Measurements from ENCODE around the gene HJV.
"Not testable (repeated sequence)": the region's sequence is repeated elsewhere in the genome, so short reads cannot be mapped to it uniquely, and the experiment has no call there.

The HJV gene, protein sequence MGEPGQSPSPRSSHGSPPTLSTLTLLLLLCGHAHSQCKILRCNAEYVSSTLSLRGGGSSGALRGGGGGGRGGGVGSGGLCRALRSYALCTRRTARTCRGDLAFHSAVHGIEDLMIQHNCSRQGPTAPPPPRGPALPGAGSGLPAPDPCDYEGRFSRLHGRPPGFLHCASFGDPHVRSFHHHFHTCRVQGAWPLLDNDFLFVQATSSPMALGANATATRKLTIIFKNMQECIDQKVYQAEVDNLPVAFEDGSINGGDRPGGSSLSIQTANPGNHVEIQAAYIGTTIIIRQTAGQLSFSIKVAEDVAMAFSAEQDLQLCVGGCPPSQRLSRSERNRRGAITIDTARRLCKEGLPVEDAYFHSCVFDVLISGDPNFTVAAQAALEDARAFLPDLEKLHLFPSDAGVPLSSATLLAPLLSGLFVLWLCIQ

DNA sequence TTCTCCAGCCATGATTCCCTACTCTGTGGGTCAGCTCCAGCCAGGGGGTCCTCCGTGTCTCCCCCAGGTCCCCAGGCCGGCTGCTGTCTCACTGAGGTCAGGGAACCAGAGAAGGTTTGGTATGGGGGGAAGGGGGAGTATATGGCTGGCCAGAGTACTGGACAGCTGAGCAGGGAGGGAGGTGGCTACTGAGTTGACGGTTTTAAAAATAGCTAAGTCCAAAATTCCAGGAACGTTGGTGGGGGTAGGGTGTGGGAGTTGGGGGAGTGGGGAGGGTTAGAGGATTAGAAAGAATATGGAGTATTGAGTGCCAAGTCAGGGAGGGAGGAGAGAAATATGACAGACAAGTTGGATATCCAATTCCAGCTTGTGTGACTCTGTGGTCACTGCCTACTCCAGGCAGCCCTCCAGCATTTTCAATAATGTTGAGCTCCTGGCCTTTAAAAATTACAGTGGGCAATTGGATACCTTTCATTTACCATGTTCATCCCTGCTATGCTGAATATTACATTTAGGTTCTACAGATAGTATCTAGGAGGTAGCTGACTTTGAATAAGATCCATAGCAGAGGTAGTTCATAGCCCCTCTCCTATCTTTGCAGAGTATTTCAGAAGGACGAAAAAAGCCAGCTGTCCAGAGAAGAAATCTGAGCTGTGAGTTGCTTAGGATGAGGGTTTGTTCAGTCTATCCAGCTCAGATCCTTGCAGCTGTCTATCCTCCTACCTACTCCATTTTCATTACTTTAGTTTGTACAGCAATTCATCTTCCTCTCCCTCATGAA lies at the start of gene HJV:
TSS of gene HJV (minus strand) at position 114 of the 781 bp plus-strand sequence. CDS start 1,504 bp downstream, outside the sequence.
- DNase-seq = no peak

DNA sequence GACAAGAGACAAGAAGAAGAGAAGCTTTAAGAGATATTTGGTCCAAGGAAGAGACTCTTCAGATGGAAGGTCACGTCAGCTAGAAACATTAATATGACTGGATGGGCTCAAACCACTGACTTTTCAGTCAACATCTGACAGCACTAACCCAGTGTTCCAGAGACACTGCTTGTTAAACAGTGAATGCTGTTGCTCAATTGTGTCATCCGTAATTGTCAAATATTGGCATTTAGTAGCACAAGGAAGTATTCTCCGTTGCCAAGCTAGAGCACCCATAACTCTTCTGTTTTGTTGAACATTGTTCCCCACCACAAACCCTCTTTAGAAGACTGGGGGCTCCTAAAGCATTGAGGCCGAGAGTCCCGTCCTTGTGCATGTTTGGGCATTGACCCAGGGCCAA lies 37.6 kb upstream of the HJV start:
- not testable (repeated sequence) for DNase-seq

DNA sequence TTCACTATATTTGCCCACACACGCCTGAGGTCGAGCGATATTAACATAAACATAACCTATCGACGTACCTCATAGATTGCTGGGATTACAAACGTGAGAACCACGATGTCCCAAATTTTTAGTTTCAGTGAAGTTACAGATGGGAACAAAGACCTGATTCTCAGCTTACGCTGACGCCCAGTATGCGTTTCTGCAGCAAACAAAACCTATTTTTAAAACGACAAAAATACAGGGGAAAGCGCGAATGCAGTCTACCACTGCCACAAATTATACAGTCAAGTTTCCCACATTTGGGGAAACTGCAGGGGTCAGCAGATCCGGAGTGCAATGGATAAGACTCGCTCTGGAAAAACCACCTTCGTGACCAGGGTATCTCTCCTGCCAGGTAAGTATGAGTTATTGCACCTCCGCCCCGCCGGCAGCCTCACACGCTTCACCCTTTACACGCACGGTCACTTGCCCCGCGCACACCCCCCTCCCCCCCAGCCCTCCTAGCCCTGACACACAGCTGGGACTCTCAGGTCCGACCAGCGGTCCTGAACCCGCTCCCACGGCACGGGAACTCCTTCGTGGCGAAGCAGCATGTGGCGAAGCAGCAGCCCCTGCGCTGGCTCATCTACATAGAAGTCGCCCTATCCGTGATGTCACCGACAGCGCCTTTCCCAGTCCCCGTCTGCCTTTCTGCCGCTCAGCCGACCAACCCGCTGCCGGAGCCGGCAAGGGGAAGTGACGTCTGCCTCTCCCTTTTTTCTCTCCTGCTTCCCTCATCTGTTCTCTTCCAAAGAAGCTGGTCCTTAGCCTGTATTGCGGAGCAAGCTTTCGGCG lies 30.5 kb upstream of the HJV start:
- peak; percentile 67 for DNase-seq

DNA sequence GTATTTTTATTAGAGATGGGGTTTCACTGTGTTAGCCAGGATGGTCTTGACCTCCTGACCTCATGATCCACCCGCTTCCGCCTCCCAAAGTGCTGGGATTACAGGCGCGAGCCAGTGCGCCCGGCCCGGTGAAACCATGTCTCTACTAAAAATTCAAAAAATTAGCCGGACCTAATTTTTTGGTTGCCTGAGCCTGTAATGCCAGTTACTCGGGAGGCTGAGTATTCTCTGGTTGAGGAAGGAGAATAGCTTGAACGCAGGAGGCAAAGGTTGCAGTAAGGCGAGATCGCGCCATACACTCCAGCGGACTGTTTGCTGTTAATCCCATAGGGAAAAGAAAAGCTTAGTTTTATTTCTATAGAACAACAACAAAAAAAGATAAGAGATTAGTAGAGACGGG lies 29.9 kb upstream of the HJV start:
- no peak for DNase-seq

DNA sequence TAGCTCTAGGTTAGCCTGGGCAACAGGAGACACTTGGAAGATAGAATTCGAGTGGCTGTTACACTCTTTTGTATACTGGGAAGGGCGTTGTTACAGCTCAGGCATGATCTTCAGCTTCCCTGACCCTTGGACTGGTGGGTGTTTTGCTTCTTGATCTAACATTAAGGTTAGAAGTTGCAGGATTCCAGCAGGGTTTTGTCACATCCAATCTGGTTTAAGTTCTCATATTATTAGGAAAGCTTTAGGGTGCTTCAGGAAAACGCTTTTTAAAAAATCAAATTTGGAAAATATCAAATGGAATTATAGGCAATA lies 29.1 kb upstream of the HJV start:
- not testable (repeated sequence) for DNase-seq

DNA sequence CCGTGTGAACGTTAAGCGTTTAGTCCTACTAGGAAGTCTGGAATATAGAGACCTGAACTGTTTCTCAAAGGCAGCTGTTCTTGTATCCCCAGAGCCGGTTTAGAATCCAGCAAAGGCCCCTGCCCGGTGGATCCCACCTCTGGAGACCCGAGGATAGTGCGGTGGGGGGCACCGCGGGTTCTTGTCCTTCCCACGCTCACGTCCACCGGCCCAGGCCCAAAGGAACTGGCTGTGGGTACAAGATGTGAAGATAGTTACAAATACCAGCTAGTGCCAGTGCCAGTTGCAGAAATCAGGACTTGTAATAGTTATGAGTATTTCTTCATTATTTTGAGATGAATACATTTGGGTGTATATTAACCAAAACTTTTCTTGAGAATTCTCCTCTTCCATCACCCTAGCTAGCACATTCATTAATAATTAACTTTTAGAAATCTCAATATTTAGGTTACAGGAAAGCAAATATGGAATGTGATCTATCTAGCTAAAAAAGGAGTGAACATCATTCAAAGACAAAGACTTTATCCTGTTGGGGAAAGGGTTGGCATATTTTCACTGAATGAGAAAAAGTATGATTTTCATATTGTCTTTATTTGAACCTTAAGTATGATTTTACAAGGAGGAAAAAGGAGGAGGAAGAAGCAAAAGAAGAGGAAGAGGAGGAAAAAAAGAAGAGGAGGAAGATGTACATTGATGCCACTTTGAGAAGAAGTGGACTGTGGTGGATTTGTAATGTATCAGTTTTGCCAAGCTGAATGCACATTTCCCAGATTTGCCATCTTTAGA lies 28.5 kb upstream of the HJV start:
- DNase-seq = not testable (repeated sequence)

DNA sequence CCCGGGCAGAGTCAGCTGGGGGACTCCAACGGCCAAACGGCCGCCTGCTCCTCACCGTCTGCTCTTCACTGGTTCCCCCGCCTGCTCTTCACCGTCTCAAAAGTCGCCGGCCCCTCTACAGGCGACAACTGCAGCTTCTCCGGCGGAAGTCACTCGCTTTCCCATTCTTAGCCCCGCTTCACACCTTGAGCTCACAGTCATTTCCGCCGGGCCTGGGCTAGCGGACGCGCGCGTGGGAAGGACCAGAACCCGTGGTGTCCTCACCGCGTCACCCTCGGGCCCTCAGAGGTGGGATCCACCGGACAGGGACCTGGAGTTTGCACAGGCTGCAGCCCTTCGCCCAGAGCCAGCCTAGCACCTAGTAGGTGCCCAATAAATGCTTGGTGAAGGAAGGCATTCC lies 27.9 kb upstream of the HJV start:
- no peak for DNase-seq

DNA sequence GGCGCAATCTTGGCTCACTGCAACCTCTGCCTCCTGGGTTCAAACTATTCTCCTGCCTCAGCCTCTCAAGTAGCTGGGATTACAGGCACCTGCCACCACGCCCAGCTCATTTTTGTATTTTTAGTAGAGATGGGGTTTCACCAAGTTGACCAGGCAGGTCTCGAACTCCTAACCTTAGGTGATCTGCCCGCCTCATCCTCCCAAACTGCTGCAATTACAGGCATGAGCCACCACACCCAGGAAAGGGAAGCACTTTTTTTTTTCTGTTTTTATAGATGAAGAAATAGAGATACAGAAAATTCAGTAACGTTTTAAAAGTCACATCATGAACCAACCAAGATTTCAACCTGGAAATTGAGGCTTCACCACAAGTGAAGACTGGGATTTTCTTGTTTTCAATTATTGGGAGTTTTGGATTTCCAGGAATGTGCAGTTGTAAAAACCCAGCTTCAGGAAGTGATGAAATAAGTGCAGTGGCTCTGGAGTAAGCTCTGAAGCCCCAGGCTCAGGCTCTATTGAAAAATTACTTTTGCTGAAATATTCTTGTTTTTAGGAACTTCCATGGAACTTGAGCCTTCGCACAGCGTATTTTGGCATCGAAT lies 27.1 kb upstream of the HJV start:
- not testable (repeated sequence) for DNase-seq

DNA sequence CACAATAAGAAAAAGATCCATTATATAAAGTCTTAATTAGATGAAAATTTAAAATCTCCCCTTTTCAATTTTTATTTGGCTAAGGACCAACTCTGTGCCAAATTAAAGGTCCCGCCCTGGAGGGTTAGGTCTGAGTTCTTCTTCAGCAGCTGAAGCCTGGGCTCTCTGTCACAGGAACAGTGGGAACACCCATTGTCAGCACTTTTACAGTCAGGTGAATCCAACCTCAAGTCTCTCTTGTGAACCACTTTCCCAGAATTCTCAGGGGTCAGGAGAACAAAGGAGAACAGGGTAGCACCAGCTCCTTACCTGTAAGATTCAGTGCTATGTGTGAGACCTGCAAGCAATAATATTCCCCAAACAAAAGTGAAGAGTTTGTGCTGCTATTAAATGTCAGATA lies 25.1 kb upstream of the HJV start:
- DNase-seq = no peak

DNA sequence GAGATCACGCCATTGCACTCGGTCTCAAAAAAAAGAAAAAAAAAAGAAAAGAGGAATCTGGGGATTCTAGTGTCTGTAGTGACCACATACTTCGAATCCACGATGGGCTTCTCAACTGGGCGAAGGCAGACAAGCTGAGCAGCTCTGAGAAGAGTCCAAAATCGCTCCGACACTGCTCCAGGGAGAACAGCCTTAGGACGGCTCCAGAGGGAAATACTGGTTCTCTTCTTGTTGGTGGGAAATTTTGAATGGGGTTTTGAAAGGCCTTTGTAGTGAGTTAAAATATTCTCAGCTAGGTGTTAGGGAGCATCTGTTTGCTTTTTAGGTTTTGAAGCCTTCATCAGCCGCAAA lies 18.3 kb upstream of the HJV start:
- no peak for DNase-seq

DNA sequence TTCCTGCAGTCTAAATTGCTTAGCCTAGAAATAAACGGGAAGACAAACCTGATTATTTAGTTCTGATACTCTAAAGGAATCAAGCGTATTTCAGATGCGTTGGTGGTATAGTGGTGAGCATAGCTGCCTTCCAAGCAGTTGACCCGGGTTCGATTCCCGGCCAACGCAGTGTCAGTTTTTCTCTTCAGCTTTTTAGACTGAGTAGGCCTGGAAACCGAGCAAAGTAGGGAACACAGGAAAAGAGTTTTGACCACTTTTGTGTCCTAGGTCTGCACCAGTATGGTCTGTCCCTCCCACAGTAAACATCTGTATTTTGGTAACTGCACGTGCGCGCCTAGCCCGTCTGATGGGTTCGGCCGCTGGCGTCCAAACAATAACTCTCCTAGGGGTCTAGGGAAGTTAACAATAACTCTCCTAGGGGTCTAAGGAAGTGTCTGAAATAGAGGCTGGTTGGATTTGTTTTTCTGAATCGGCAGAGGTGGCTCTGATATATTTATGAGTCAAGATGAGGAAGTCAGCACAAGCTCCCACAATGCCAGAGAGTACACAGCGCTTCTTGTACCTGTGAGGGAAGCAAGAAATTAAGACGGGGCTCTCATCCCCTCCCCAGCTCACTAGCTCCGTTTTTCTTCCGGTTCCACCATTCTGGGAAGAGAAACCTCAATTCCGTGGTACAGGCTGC lies 15.6 kb upstream of the HJV start:
- peak; percentile 69 for DNase-seq

DNA sequence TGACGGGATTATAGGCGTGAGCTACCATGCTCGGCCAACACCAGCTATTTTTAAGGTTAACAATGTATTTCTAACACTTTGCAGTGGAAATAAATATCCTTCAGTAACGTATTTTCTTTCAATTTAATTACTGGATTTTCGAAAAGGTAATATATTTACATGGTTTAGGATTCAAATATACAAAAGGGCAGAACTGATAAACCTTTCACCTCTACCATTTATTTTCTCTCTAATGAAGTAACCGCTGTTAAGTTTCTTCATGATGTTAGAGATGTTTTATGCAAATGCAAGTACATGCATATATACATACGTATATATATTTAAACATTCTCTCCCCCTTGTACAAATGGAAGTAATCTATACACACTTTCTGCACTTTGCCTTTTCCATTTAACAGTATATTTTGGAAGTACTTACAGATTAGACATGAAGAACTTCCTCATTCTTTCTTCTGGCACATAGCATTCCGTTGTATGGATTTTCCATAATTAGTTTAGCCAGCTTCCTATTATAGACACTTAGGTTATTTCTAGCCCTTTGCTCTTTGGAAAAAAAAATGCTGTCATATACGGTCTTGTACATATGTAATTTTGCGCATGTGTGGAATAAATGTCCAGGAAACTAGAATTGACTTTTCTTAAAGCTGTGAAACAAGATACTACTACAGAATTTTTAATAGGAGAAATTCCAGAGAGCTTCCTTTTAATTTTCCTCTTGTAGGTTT lies 14.9 kb upstream of the HJV start:
- no peak for DNase-seq

DNA sequence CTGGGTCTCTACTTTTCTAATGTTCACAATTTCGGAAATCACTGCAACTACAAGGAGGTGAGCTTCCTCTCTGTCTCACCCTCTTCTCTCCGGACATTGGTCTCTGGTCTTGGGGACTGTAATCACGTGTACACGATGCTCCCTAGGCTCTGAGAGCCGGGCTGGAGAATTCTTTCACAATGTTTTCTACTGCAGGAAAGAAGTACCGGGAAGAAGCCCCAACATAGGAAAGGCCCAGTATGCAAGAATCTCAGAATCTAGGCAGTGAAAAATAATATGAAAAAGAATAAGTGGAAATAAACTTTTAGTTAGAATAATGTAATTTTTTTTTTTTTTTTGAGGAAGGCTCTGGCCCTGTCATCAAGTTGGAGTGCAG lies 13.5 kb upstream of the HJV start:
- DNase-seq = no peak

DNA sequence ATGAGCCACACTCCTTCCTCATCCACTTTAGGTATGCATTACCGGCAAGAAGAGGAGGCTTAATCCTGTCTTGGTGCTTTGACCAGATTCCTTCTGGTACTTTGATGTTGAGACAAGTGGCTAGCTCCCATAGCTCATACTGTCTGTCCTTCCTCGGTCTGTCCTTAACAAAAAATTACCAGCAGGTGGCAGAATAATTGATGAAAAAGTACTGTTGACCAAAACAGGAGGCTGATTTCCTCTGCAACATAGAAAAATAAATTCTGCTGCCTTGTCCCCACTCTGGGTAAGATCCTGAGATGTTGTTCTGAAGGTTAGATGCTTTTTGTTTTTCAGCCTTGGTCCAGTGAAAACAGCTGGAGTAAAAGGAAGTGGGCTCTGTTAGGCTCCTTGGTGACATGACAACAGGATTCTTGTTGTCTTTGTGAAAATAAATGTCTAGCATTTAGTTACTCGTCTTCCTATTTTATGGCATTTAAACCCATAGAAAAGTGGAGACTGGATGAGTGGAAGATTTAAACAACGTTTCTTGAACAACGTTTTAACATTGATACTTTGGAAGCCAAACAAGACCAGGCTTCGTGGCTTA lies 11.2 kb upstream of the HJV start:
- no peak for DNase-seq

DNA sequence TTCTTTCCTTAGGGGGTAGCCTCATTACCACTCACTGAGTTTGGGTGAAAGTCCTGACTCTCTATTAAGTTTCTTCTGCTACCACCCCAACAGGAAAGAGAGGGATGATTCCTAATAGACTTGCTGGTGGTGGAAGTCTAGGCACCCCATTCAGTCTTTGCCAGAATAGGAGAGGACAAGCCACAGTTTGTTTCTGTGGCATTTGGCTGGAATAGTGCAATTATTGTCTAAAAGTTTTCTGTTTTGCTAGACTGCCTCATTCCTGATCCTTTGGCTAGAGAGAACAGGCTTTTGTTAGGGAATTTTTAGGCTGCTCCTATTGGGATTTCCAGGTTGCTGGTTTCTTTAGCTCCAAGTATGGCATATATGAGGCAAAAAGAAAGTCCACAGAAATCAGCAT lies 9.9 kb upstream of the HJV start:
- DNase-seq = no peak

DNA sequence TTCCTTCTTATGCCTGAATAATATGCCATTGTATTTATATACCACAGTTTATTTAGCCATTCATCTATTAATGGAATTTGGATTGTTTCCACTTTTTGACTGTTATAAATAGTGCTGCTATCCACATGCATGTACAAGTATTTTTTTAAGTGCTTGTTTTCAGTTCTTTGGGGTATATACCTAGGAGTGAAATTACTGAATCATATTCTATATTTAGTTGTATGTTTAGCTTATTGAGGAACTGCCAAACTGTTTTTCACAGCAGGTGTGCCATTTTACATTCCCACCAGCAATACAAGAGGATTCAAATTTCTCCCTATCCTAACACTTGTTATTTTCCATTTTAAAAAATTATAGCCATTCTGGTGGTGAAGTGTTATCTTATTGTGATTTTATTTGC lies 7.6 kb upstream of the HJV start:
- DNase-seq = no peak

DNA sequence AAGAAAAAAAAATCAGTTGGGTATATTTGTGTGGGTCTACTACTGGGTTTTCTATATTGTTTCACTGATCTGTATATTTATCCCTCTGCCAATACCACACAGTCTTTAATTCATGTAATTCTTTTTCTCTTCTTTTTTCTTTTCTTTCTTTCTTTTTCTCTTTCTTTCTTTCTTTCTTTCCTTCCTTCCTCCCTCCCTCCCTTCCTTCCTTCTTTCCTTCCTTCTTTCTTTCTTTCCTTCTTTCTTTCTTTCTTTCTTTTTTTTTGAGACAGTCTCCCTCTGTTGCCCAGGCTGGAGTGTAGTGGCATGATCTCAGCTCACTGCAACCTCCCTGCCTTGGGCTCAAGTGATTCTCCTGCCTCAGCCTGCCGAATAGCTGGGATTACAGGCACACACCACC lies 5.1 kb upstream of the HJV start:
- not testable (repeated sequence) for DNase-seq

DNA sequence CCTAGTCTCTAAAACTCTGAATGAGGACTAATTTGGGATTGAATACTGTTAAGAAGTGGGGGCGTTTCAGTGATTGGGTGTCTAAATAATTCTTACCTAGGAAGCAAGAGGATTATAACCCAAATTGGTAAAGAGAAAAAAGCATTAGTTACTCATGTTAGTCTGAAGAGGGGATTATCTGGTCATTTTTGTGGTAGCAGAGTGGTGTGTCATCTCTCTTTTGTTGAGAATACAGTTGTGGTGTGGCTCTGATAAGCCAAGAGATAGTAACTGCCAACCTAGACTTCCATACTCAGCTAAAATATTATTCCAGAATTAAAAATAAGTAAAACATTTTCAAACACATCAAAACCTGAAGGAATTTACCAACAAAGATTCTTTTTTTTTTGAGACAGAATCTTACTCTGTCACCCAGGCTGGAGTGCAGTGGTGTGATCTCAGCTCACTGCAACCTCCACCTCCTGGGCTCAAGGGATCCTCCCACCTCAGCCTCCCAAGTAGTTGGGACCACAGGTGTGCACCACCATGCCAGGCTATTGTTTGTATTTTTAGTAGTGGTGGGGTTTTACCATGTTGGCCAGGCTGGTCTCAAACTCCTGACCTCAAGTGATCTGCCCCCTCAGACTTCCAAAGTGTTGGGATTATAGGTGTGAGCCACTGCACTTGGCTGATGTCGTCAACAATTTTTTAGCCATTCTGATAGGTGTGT lies 4.4 kb upstream of the HJV start:
- not testable (repeated sequence) for DNase-seq

DNA sequence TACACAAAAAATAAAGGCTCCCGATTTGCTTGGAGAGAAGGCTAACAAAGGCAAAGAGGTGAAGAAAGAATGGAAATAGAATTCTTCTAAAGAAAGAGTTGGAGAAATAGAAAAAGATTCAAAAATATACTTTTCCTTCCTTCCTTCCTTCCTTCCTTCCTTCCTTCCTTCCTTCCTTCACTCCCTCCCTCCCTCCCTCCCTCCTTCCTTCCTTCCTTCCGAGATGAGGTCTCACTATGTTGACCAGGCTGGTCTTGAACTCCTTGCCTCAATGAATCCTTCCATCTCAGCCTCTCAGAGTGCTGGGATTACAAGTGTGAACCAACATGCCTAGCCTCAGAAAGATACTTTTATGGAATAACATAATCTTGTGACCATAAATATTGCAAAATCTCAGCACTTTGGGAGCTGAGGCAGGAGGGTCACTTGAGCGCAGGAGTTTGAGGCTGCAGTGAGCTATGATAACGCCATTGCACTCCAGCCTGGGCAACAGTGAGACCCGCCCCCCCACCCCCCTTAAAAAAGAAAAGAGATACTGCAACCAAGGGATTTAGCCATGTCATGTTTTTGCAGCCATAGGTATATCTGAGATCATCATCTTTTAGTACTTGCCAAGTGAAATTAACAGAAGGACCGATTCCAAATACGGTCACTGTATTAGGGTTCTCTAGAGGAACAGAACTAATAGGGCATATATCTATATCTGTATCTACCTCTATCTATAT lies 1.0 kb upstream of the HJV start:
- DNase-seq = no peak

All from activated CD4-positive, alpha-beta T cell treated with anti-CD3 and anti-CD28 coated beads, Interleukin-2, amount 50 U/mL, for 1 hour (primary cell).